ENCODE results near the gene FHIP1B. TPM values are rescaled to one million over a fixed set of nuclear protein-coding genes. Genes with fewer than 3 reads are reported as not detected.

FHIP1B gene
- total RNA-seq = 6.2 and 8.4 TPM in 2 replicates

DNA sequence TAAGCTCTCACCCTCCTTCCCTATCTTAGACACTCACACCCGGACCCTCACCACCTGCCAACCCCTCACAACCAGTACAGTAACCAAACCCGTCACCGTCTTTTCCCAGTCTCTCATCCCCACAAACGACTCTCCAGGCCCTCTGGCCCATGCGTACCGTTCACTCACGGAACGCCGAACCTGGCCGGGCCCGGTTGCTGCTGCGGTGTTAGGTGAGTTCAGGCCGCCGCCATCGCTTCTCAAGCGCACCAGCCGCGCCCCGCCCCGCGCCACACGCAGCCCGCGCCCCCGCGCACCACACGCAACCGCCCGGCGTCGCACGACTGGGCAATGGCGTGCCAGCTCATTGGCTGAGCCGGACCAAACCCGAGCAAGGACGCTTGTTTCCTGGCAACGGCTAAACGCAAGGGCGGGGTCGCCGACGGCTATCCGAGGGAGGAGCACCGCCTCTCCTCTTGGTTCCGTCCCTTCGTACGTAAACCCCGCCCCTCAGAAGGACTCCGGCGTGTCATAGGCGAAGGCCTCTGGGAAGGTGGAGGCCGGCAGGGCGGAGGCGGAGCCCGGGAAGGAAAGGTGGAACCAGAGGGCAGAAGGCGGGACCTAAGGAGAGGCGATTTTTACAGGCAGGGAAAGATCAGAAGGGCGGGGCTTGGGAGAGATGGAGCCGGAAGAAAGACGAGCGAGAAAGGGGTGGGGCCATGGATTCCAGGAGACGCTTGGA lies at the start of gene FHIP1B:
Gene FHIP1B, minus strand, starts transcription at position 250 of the 721 bp plus-strand sequence. CDS start 10,120 bp downstream, outside the sequence.

DNA sequence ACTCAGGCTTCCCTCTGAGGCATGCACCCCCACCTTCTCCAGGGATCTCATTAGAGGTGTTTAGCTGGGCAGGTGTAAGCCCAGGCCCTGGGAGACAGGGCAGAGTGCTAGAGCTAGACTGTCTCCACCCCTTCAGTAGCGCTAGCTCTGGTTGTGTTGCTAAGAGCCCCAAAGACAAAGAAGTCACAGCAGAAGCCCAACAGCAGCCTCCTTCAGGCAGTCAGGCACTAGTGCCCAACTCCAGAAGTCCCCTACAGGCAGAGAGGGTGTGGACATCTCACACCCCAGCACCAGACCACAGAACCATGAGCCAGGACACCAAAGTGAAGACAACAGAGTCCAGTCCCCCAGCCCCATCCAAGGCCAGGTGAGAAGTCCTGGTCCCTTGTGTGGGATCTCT lies 4.5 kb upstream of the FHIP1B start, which contains the start of gene CNGA4:
Gene CNGA4, plus strand, starts transcription at position 188 of the 400 bp plus-strand sequence. Its CDS starts 118 bp downstream, at position 306.

GRCh38 chr11:6205366-6205765 lies 29.1 kb downstream of the FHIP1B start, which contains the start of gene C11orf42:
TSS of gene C11orf42 (plus strand) at chr11:6205557. CDS start at chr11:6205616, 59 bp downstream.

GRCh38 chr11:6199174-6199810 lies 35.1 kb downstream of the FHIP1B start, which contains the start of gene OR52W1:
TSS of gene OR52W1 (plus strand) at chr11:6199224. CDS start at chr11:6199224, 0 bp downstream.

GRCh38 chr11:6170226-6170625 lies 64.2 kb downstream of the FHIP1B start, which contains the start of gene OR52B2:
TSS of gene OR52B2 (minus strand) at chr11:6170326. CDS start at chr11:6170326, 0 bp downstream.

Other genes starting within 250 kb of the FHIP1B start
- not detected in 2 replicates for gene OR52L1, start 247.7 kb downstream of the FHIP1B start, total RNA-seq
- gene OR56A4, start 227.7 kb downstream of the FHIP1B start, total RNA-seq = not detected in 2 replicates
- gene OR56A1, start 203.9 kb downstream of the FHIP1B start, total RNA-seq = under 0.01 TPM in 1 of 2 replicates, not detected in the other
- not detected in 2 replicates for gene OR56B4, start 127.0 kb downstream of the FHIP1B start, total RNA-seq
- gene OR52B2, start 64.3 kb downstream of the FHIP1B start, total RNA-seq = not detected in 2 replicates
- not detected in 2 replicates for gene OR52W1, start 35.4 kb downstream of the FHIP1B start, total RNA-seq
- not detected in 2 replicates for gene C11orf42, start 29.1 kb downstream of the FHIP1B start, total RNA-seq
- under 0.01 TPM in 1 of 2 replicates, not detected in the other for gene CNGA4, start 4.5 kb upstream of the FHIP1B start, total RNA-seq
- not detected in 2 replicates for gene CCKBR, start 25.2 kb upstream of the FHIP1B start, total RNA-seq
- gene CAVIN3, start 85.9 kb upstream of the FHIP1B start, total RNA-seq = 135 and 389 TPM in 2 replicates
- gene SMPD1, start 155.8 kb upstream of the FHIP1B start, total RNA-seq = 11.0 and 17.5 TPM in 2 replicates
- gene APBB1, start 184.5 kb upstream of the FHIP1B start, total RNA-seq = 46.1 and 47.3 TPM in 2 replicates
- not detected in 2 replicates for gene HPX, start 206.4 kb upstream of the FHIP1B start, total RNA-seq
- 15.6 and 18.8 TPM in 2 replicates for gene TRIM3, start 239.3 kb upstream of the FHIP1B start, total RNA-seq
- 51.2 and 56.5 TPM in 2 replicates for gene ARFIP2, start 246.7 kb upstream of the FHIP1B start, total RNA-seq
- 28.4 and 38.7 TPM in 2 replicates for gene TIMM10B, start 246.9 kb upstream of the FHIP1B start, total RNA-seq

Measured in epithelial cell of umbilical artery (primary cell).